Fibroblast of mammary gland (primary cell): ENCODE data around the gene TMCO6.
"Not testable (repeated sequence)": the region's sequence is repeated elsewhere in the genome, so short reads cannot be mapped to it uniquely, and the experiment has no call there.

Source experiments
- DNase-seq: peaks from one replicate; pipeline ENCODE4 v3.0.0-alpha.2; 2010; ENCODE audit warnings: low read depth
- H3K4me3 ChIP-seq: 2 replicates; pipeline ENCODE4 v1.5.1; 2011; ENCODE audit warnings: low read depth, mild to moderate bottlenecking, low read length, moderate library complexity; ENCODE audit not compliant: control insufficient read depth
- TF ChIP-seq, protein P1 (sequence below): conservative IDR thresholded peaks from 2 replicates; pipeline ENCODE4 v1.5.1; 2011; ENCODE audit warnings: low read depth, low read length, inconsistent platforms; ENCODE audit not compliant: control insufficient read depth, insufficient read depth

The TMCO6 gene

DNA sequence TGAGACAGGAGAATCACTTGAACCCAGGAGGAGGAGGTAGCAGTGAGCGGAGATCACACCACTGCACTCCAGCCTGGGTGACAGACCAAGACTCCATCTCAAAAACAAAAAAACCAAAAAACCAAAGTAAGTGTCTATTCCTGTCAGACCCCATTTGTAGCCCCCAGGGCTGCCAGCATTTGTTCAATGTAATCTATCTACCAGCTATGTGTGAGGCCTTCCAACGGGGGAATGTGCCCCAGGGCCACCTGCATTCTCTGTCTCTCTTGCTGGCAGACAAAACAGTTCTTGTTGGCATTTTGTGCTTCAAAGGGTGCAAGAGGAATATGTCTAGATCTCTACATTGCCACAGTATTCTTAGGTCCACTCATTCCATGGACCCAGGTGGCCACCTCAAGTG is 40.4 kb upstream of the TMCO6 start:
- TF ChIP-seq, protein P1, sequence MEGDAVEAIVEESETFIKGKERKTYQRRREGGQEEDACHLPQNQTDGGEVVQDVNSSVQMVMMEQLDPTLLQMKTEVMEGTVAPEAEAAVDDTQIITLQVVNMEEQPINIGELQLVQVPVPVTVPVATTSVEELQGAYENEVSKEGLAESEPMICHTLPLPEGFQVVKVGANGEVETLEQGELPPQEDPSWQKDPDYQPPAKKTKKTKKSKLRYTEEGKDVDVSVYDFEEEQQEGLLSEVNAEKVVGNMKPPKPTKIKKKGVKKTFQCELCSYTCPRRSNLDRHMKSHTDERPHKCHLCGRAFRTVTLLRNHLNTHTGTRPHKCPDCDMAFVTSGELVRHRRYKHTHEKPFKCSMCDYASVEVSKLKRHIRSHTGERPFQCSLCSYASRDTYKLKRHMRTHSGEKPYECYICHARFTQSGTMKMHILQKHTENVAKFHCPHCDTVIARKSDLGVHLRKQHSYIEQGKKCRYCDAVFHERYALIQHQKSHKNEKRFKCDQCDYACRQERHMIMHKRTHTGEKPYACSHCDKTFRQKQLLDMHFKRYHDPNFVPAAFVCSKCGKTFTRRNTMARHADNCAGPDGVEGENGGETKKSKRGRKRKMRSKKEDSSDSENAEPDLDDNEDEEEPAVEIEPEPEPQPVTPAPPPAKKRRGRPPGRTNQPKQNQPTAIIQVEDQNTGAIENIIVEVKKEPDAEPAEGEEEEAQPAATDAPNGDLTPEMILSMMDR: no peak
- DNase-seq: no peak
- H3K4me3 ChIP-seq: no peak overlapping the region

DNA sequence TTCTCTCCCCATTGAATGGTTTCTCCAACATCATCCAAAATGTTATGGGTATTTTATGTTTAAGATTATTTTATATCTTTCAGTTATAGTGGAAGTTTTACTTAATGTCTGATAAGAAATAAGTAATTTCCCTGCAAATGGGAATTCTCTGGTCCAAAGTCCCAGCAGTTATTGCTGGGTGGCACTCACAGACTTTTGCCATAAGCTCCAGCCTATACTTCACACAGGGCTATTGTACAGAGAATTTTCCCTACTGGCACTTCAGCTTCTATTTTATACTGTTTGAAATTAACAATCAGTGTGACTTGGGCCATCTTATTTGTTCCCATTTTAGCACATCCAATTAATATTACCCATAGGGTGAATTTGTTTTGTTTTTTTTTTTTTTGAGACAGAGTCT is 39.2 kb upstream of the TMCO6 start:
- TF ChIP-seq, protein P1: no peak
- DNase-seq: no peak
- H3K4me3 ChIP-seq: no peak overlapping the region

DNA sequence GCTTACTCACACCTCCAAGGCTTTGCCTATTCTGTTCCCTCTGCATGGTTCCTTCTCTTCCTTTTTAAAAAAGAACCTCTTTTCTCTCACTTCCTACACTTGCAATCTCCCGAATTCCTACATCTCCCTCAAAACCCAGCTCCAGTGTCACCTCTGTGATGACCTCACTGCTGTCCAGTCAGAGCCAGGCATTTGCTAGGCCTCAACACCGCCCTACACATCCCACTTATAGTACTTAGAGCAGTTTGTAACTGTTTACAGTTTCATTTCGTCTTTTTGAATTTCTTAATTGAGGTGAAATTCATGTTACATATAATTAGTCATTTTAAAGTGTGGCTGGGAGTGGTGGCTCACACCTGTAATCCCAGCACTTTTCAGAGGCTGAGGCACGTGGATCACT is 37.1 kb upstream of the TMCO6 start:
- TF ChIP-seq, protein P1: no peak
- DNase-seq: no peak
- no peak overlapping the region for H3K4me3 ChIP-seq

DNA sequence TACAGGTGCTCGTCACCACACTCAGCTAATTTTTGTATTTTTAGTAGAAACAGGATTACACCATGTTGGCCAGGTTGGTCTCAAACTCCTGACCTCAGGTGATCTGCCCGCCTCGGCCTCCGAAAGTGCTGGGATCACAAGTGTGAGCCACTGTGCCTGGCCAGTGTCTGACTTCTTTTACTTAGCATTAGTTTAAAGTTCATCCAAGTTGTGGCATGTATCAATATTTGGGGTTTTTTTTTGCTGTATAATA is 35.9 kb upstream of the TMCO6 start:
- not testable (repeated sequence) for H3K4me3 ChIP-seq, DNase-seq

DNA sequence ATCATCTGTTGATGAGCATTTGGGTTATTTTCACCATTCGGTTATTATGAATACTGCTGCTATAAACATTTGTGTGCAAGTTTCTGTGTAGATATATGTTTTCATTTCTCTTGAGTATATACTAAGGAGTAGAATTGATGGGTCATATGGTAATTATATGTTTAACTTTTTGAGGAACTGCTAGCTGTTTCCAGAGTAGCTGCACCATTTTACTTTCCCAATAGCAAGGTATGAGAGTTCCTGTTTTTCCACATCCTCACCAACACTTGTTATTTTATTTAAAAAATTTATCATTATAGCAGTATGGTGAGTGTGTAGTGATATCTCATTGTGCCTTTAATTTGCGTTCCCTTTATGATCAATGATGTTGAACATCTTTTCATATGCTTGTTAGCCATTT is 35.5 kb upstream of the TMCO6 start:
- no peak overlapping the region for H3K4me3 ChIP-seq
- DNase-seq: no peak
- TF ChIP-seq, protein P1: no peak

DNA sequence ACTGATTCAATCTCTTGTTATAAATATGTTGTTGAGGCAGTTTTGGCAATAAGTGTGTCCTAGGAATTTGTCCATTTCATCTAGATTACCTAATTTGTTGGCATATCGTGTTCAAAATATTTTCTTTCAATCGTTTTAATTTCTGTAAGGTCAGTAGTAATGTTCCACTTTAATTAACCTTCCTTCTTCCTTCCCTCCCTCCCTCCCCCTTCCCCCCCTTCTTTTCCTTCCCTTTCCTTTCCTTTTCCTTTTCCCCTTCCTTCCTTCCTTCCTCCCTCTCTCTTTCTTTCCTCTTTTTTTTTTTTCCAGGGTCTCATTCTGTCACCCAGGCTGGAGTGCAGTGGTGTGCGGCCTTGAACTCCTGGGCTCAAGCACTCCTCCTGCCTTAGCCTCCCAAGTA is 33.4 kb upstream of the TMCO6 start:
- DNase-seq: peak; percentile 9
- TF ChIP-seq, protein P1: no peak

DNA sequence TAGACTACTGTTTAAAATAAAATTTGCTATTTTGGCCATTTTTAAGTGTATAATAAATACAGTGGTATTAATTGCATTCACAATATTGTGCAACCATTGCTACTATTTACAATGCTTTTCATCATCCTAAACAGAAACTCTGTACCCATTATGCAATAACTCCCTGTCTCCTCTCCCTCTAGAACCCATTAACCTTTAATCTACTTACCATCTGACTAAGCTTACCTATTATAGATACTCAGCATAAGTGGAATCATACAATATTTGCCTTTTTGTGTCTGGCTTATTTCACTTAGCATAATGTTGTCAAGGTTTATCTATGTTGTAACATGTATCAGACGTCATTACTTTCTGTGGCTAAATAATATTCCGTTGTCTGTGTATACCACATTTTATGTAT is 32.2 kb upstream of the TMCO6 start:
- no peak overlapping the region for H3K4me3 ChIP-seq
- DNase-seq: peak; percentile 32
- TF ChIP-seq, protein P1: no peak

More for the DNA sequence above, 33.4 kb upstream of the TMCO6 start:
- H3K4me3 ChIP-seq: no peak overlapping the region
